PFSK-1 (cell line): ENCODE data around the gene FEN1.

Experiments
- POLR2AphosphoS5 ChIP-seq: IDR thresholded peaks from 2 replicates; pipeline ENCODE4 v1.6.1; 2012; ENCODE audit warnings: low read depth, mild to moderate bottlenecking, control low read depth, low read length, moderate library complexity
- REST ChIP-seq, 2 experiments: IDR thresholded peaks; 2 replicates each; pipeline versions ENCODE4 v1.6.1 to v1.8.0; 2011 to 2012; ENCODE audit warnings: low read depth in 2 of 2, low read length in 2 of 2, control low read depth in 1 of 2, inconsistent platforms in 1 of 2, mild to moderate bottlenecking in 1 of 2, moderate library complexity in 1 of 2; ENCODE audit not compliant: insufficient read depth in 1 of 2
- SIN3A ChIP-seq: IDR thresholded peaks from 2 replicates; pipeline ENCODE4 v1.6.1; 2012; ENCODE audit warnings: mild to moderate bottlenecking, low read length, moderate library complexity, borderline replicate concordance; ENCODE audit not compliant: insufficient read depth
- TAF1 ChIP-seq: IDR thresholded peaks from 2 replicates; pipeline ENCODE4 v1.6.1; 2012; ENCODE audit warnings: low read length, control low read depth, borderline replicate concordance; ENCODE audit not compliant: insufficient read depth

GRCh38 chr11:61805146-61805545 lies 12.4 kb downstream of the FEN1 start:
- TF ChIP-seq REST (IDR thresholded peaks at IDR 0.05; ENCODE audit: insufficient read depth in 1 of 2, low read depth in 2 of 2, low read length in 2 of 2) = no peak
- no peak for TF ChIP-seq POLR2AphosphoS5
- TF ChIP-seq SIN3A = no peak
- TF ChIP-seq TAF1 = no peak
